IMR-90 (cell line): ENCODE results near the gene ACVR2B. TPM values are rescaled to one million over a fixed set of nuclear protein-coding genes. Genes with fewer than 3 reads are reported as not detected.

Experiments used
- ATAC-seq: fragments of 200-7000 bp; cut with Tn5 transposase; 2 replicates; pipeline ENCODE4 v1.9.1; 2020; ENCODE audit warnings: low read depth, mild to moderate bottlenecking, moderate library complexity
- BruUV-seq: library from RNA; stranded (reverse); fragments of 400-500 nt; replicated peaks from 2 replicates; lab custom pipeline; 2021; lab: Mats Ljungman, UMichigan
- CTCF ChIA-PET: fragments of 300-600 bp; formaldehyde crosslinking; extraction: SDS; loops from one replicate; lab custom pipeline; 2021; ENCODE audit warnings: antibody characterized with exemption; lab: Yijun Ruan, JAX
- POLR2A ChIA-PET: fragments of 300-600 bp; sonication (Branson Sonifier 250); formaldehyde crosslinking; loops from one replicate; lab custom pipeline; 2022; ENCODE audit warnings: antibody characterized with exemption; ENCODE audit not compliant: unreplicated experiment; lab: Charles Lee
- DNase-seq: peaks from one replicate; pipeline ENCODE4 v3.0.0; 2013
- H2AFZ ChIP-seq: replicated peaks from 2 replicates; pipeline ENCODE3; 2013; ENCODE audit warnings: low read length, mild to moderate bottlenecking; ENCODE audit not compliant: poor library complexity
- H2AK5ac ChIP-seq: 2 replicates; pipeline ENCODE4 v1.6.1; 2013; ENCODE audit warnings: low read depth, low read length, inconsistent platforms
- H2AK9ac ChIP-seq: replicated peaks from 2 replicates; pipeline ENCODE3; 2013; ENCODE audit warnings: mild to moderate bottlenecking, low read depth, low read length, moderate library complexity; ENCODE audit not compliant: poor library complexity
- H2BK120ac ChIP-seq: 2 replicates; pipeline ENCODE4 v1.6.1; 2013; ENCODE audit warnings: low read depth, low read length, inconsistent platforms
- H2BK15ac ChIP-seq: 3 replicates; pipeline ENCODE4 v1.6.1; 2013; ENCODE audit warnings: low read depth, low read length, inconsistent platforms
- H2BK20ac ChIP-seq: 2 replicates; pipeline ENCODE4 v1.6.1; 2013; ENCODE audit warnings: low read depth, mild to moderate bottlenecking, inconsistent platforms, low read length, moderate library complexity
- H2BK5ac ChIP-seq: 2 replicates; pipeline ENCODE4 v1.6.1; 2013; ENCODE audit warnings: mild to moderate bottlenecking, low read depth, low read length, inconsistent platforms; ENCODE audit not compliant: poor library complexity, severe bottlenecking
- H3K14ac ChIP-seq: replicated peaks from 2 replicates; pipeline ENCODE4 v1.6.1; 2013; ENCODE audit warnings: low read depth, low read length, inconsistent platforms
- H3K18ac ChIP-seq: 2 replicates; pipeline ENCODE4 v1.6.1; 2013; ENCODE audit warnings: low read depth, low read length, control low read depth
- H3K23ac ChIP-seq: 2 replicates; pipeline ENCODE4 v1.6.1; 2013; ENCODE audit warnings: low read depth, low read length, inconsistent platforms
- H3K27ac ChIP-seq: 2 replicates; pipeline ENCODE4 v1.5.1; 2013; ENCODE audit warnings: mild to moderate bottlenecking, control low read depth, low read length; ENCODE audit not compliant: insufficient read depth
- H3K27me3 ChIP-seq: 2 replicates; pipeline ENCODE4 v1.6.1; 2013; ENCODE audit warnings: low read length; ENCODE audit not compliant: control insufficient read depth, insufficient read depth
- H3K36me3 ChIP-seq: 2 replicates; pipeline ENCODE4 v1.6.1; 2013; ENCODE audit warnings: low read length, mixed read lengths; ENCODE audit not compliant: control insufficient read depth, insufficient read depth
- H3K4ac ChIP-seq: 2 replicates; pipeline ENCODE4 v1.6.1; 2013; ENCODE audit warnings: low read depth, low read length, inconsistent platforms
- H3K4me1 ChIP-seq: 2 replicates; pipeline ENCODE4 v1.6.1; 2013; ENCODE audit warnings: low read length, mixed read lengths; ENCODE audit not compliant: control insufficient read depth, insufficient read depth
- H3K4me2 ChIP-seq: 2 replicates; pipeline ENCODE4 v1.6.1; 2013; ENCODE audit warnings: low read depth, mild to moderate bottlenecking, control low read depth, low read length, moderate library complexity
- H3K4me3 ChIP-seq: 2 replicates; pipeline ENCODE4 v1.5.1; 2013; ENCODE audit warnings: low read depth, mild to moderate bottlenecking, control low read depth, low read length, moderate library complexity; ENCODE audit not compliant: insufficient read depth
- H3K56ac ChIP-seq: 2 replicates; pipeline ENCODE4 v1.6.1; 2013; ENCODE audit warnings: low read length, inconsistent platforms; ENCODE audit not compliant: insufficient read depth; ENCODE audit errors: extremely low read depth
- H3K79me1 ChIP-seq, 2 experiments: 2 replicates each; pipeline ENCODE4 v1.6.1; 2013; ENCODE audit warnings: low read length in 2 of 2, inconsistent platforms in 1 of 2, low read depth in 1 of 2
- H3K9ac ChIP-seq: 2 replicates; pipeline ENCODE4 v1.6.1; 2013; ENCODE audit warnings: low read depth, low read length, control low read depth
- H3K9me1 ChIP-seq: 2 replicates; pipeline ENCODE4 v1.6.1; 2013; ENCODE audit warnings: low read length, inconsistent platforms; ENCODE audit not compliant: insufficient read depth
- H3K9me3 ChIP-seq: 2 replicates; pipeline ENCODE4 v1.6.1; 2013; ENCODE audit warnings: low read length; ENCODE audit not compliant: control insufficient read depth, insufficient read depth
- H4K20me1 ChIP-seq: 2 replicates; pipeline ENCODE4 v1.6.1; 2013; ENCODE audit warnings: low read length, inconsistent platforms; ENCODE audit not compliant: insufficient read depth
- H4K5ac ChIP-seq: 2 replicates; pipeline ENCODE4 v1.6.1; 2013; ENCODE audit warnings: mild to moderate bottlenecking, low read depth, low read length, control low read depth
- H4K8ac ChIP-seq, 2 experiments: 2 replicates each; pipeline ENCODE4 v1.6.1; 2013; ENCODE audit warnings: low read depth in 2 of 2, low read length in 2 of 2, control low read depth in 1 of 2, inconsistent platforms in 1 of 2
- H4K91ac ChIP-seq: 2 replicates; pipeline ENCODE4 v1.6.1; 2013; ENCODE audit warnings: low read depth, low read length, inconsistent platforms; ENCODE audit not compliant: insufficient read depth
- BHLHE40 ChIP-seq: fragments of 150-350 bp; IDR thresholded peaks from 2 replicates; pipeline ENCODE4 v1.6.1; 2016; ENCODE audit warnings: mild to moderate bottlenecking, low read depth, low read length
- CEBPB ChIP-seq: IDR thresholded peaks from 2 replicates; pipeline ENCODE4 v1.6.1; 2012; ENCODE audit warnings: low read depth, low read length, improper control_type of control experiment
- MAFK ChIP-seq: IDR thresholded peaks from 2 replicates; pipeline ENCODE4 v1.6.1; 2012; ENCODE audit warnings: low read depth, low read length, improper control_type of control experiment
- NFE2L2 ChIP-seq: fragments of 150-350 bp; IDR thresholded peaks from 2 replicates; pipeline ENCODE4 v1.6.1; 2016; ENCODE audit warnings: low read depth, mild to moderate bottlenecking, low read length
- RAD21 ChIP-seq: IDR thresholded peaks from 2 replicates; pipeline ENCODE4 v1.6.1; 2012; ENCODE audit warnings: low read length, improper control_type of control experiment
- RCOR1 ChIP-seq: IDR thresholded peaks from 2 replicates; pipeline ENCODE4 v1.6.1; 2012; ENCODE audit warnings: mild to moderate bottlenecking, low read length, improper control_type of control experiment; ENCODE audit not compliant: insufficient replicate concordance
- RFX5 ChIP-seq: IDR thresholded peaks from 2 replicates; pipeline ENCODE4 v1.8.0; 2012; ENCODE audit warnings: low read depth, mild to moderate bottlenecking, low read length, moderate library complexity
- WGBS, 2 experiments: methylation state at CpG; one replicate each; pipeline versions ENCODE4 v1.1.5 to v1.1.7; 2013; ENCODE audit warnings: missing lambda C conversion rate in 2 of 2; ENCODE audit not compliant: insufficient read length in 1 of 2; ENCODE audit errors: extremely low coverage in 2 of 2; 5-methylcytosine and 5-hydroxymethylcytosine counted together
- dilution Hi-C: fragments of 300-500 bp; cut with HindIII; formaldehyde crosslinking; loops from one replicate; pipeline ENCODE4 v1.14.3; 2018; ENCODE audit warnings: low sequenced_read_pairs; ENCODE audit not compliant: unreplicated experiment
- in situ Hi-C: fragments of 300-500 bp; cut with MboI; formaldehyde crosslinking; loops from 3 replicates; pipeline ENCODE4 v1.14.3; 2019; ENCODE audit warnings: low sequenced_read_pairs, inconsistent platforms, mixed read lengths
- intact Hi-C: fragments of 100-400 bp; cut with micrococcal nuclease; formaldehyde crosslinking; loops from 2 replicates; pipeline ENCODE4 v1.10.0; 2022
- polyA plus RNA-seq, 3 experiments: library from polyadenylated mRNA; depleted of rRNA; stranded (reverse); fragments of >200 nt; gene quantifications; 2 replicates each; pipeline ENCODE4 v1.2.3, GENCODE V29; 2012; ENCODE audit warnings: low replicate concordance in 1 of 3
- total RNA-seq: library from RNA; depleted of rRNA; stranded (reverse); fragments of >200 nt; gene quantifications from 2 replicates; pipeline ENCODE4 v1.2.3, GENCODE V29; 2012
- TF ChIP-seq, protein P1 (sequence below): fragments of 150-350 bp; IDR thresholded peaks from 2 replicates; pipeline ENCODE4 v1.6.1; 2017; ENCODE audit warnings: mild to moderate bottlenecking, antibody characterized with exemption, low read length, low read depth

ACVR2B gene
- total and polyA plus RNA-seq, 2 of the 4 experiments (the other 2 are of a cell fraction): 0.60 to 1.3 TPM

DNA sequence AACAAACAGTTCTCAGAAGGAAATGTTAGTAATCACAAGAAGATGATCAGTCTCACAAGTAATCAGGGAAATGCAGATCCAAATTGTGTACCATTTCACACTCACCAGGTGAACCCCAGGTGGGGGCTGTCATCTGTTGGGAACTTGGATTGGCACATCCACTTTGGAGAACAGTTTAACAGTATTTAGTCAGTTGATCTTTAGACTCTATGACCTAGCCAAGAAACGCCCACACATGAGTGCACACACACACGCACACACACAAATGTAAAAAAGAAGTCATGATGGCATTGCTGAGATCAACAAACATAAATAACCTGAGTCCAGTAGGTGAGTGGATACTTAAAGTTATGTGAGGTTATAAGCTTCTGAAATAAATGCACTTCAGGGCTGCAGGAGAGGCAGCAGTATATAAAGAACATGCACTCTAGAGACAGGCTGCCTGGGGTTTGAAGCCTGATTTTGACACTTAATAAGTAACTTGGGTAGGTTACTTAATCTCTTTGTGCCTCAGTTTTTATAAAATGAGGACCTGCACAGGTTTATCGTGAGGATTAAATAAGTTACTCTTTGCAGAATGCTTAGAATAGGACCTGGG, 17.7 kb downstream of the ACVR2B start:
- H3K9ac ChIP-seq: no peak overlapping the region
- H2AFZ ChIP-seq: no peak overlapping the region
- H2BK20ac ChIP-seq: no peak overlapping the region
- WGBS, 2 experiments: no CpG with 5 or more reads among the region's 3 CpGs
- H4K20me1 ChIP-seq: peaks cover 13% of the 10 kb centered on the region
- no peaks in the 10 kb centered on the region for H3K36me3 ChIP-seq
- no peak overlapping the region for H2BK5ac ChIP-seq
- dilution Hi-C loops (no loop called here), intact Hi-C loops (no loop called here), in situ Hi-C loops (no loop called here)
- no peak overlapping the region for H2AK5ac ChIP-seq
- H3K4me3 ChIP-seq: no peak overlapping the region
- H3K9me3 ChIP-seq: peaks cover 6% of the 10 kb centered on the region
- no peak overlapping the region for H3K23ac ChIP-seq
- no peak overlapping the region for H4K91ac ChIP-seq
- peaks cover 7 to 20% of the 10 kb centered on the region in 2 experiments for H3K79me1 ChIP-seq
- BruUV-seq: no TSS peak
- H3K4me2 ChIP-seq: no peak overlapping the region
- H3K4ac ChIP-seq: no peak overlapping the region
- no peak overlapping the region for H3K14ac ChIP-seq
- H2AK9ac ChIP-seq: no peak overlapping the region
- no peak overlapping the region for H4K8ac ChIP-seq
- no peak overlapping the region for H3K27ac ChIP-seq
- DNase-seq: no peak
- no peak overlapping the region for H3K56ac ChIP-seq
- no peaks in the 10 kb centered on the region; the same call in 1 of the 2 replicates for H3K9me1 ChIP-seq
- H3K18ac ChIP-seq: no peak overlapping the region
- no peak for ATAC-seq
- H2BK15ac ChIP-seq: no peak overlapping the region
- H4K5ac ChIP-seq: no peak overlapping the region
- no peak overlapping the region for H2BK120ac ChIP-seq
- H3K27me3 ChIP-seq: no peaks in the 10 kb centered on the region
- H3K4me1 ChIP-seq: no peaks in the 10 kb centered on the region
- POLR2A ChIA-PET: no interaction called here
- CTCF ChIA-PET: interaction anchor here (1.0 kb wide), 1 partner anchor 125 kb away, joined by 3 read pairs; the partner anchor contains the start of gene XYLB
- no peak for TF ChIP-seq MAFK
- no peak for TF ChIP-seq CEBPB
- TF ChIP-seq RFX5: no peak
- TF ChIP-seq, protein P1, sequence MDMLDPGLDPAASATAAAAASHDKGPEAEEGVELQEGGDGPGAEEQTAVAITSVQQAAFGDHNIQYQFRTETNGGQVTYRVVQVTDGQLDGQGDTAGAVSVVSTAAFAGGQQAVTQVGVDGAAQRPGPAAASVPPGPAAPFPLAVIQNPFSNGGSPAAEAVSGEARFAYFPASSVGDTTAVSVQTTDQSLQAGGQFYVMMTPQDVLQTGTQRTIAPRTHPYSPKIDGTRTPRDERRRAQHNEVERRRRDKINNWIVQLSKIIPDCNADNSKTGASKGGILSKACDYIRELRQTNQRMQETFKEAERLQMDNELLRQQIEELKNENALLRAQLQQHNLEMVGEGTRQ: no peak
- TF ChIP-seq BHLHE40: no peak
- TF ChIP-seq RAD21: no peak
- TF ChIP-seq RCOR1: no peak
- no peak for TF ChIP-seq NFE2L2
